ENCODE data around the gene MYPOP.

MYPOP gene

DNA sequence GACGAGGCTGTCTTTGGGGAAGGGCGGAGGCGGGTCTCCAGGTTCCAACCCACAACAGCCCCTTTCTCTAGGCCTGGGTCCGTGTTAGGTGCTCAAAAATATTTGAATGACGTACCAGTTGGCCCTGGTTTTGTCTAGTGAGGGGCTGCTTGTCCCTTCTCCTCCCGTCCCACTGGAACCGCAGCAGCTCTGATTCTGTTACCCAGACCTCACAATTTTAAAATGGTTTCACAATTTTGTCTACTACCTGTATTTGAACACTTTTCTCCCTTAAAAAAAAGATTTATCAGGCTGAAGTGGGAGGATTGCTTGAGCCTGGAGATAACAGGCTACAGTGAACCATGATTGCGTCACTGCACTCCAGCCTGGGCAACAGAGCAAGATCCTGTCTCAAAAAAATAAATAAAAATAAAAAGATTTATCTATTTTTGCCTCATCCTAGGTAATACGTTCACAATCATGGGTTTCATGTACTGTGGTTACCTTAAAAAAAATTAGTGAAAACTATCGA is 15.2 kb downstream of the MYPOP start:
- H3K4me3 ChIP-seq (ENCODE audit: low read length), result peak overlapping the region; percentile 69
- no peak for DNase-seq (ENCODE audit: low read depth)
- no peak for TF ChIP-seq CTCF (conservative IDR thresholded peaks at IDR 0.05; ENCODE audit: low read depth, low read length)

GRCh38 chr19:45886427-45887199 is 15.8 kb downstream of the MYPOP start:
- H3K4me3 ChIP-seq (ENCODE audit: low read length), result peak overlapping the region; percentile 69
- DNase-seq (ENCODE audit: low read depth), result peak; percentile 62
- TF ChIP-seq CTCF (conservative IDR thresholded peaks at IDR 0.05; ENCODE audit: low read depth, low read length), result no peak

- peak within 1 kb of the TSS; percentile 69 for H3K4me3 ChIP-seq (ENCODE audit: low read length)
- peak; percentile 71 for DNase-seq (ENCODE audit: low read depth)
- no peak for TF ChIP-seq CTCF (conservative IDR thresholded peaks at IDR 0.05; ENCODE audit: low read depth, low read length)
Observed at GRCh38 chr19:45885556-45886426, 16.6 kb downstream of the MYPOP start, which contains the start of gene IRF2BP1. Gene IRF2BP1 (minus strand): TSS chr19:45886141. CDS start chr19:45885774, 367 bp downstream.

- TF ChIP-seq CTCF (conservative IDR thresholded peaks at IDR 0.05; ENCODE audit: low read depth, low read length), result no peak
- peak overlapping the region; percentile 69 for H3K4me3 ChIP-seq (ENCODE audit: low read length)
- no peak for DNase-seq (ENCODE audit: low read depth)
Observed at GRCh38 chr19:45884682-45885555, 17.5 kb downstream of the MYPOP start.

DNA sequence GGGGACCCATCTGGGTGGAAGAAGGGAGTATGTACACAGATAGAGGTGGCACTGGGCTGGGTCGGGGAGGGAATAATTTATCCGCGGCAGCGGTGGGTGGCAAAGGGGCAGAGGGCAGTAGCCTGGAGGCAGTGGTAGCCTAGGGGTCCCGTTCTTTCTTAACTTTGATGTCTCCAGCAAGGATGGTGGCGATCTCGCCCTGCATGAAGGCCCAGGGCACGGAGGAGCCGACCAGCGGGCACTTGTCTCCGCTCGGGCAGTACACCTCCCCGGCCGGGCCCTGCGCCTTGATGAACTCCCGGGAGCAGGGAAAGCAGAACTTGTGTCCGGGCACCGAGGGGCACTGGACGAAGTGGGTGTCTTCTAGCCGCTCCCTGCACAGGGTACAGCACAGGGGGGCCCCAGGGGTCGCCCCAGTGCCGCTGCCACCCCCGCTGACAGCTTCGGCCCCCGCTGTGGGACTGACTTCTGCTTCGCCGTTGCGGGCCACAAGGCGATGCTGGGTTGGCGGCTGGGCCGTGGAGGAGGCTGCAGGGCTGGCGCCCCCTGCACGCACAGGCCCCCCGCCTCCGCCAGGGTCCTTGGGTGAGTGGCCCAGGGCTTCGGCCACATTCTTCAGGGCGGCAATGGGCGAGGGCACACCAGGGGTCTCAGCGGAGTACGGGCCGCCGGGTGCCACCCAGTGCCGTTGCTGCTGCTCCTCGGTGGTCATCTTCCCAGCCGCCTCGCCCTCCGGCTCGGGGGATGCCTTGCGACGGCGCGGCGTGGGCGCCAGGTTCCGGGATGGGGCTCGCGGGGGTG is 18.3 kb downstream of the MYPOP start:
- H3K4me3 ChIP-seq (ENCODE audit: low read length), result no peak overlapping the region
- no peak for DNase-seq (ENCODE audit: low read depth)
- TF ChIP-seq CTCF (conservative IDR thresholded peaks at IDR 0.05; ENCODE audit: low read depth, low read length), result no peak

- no peak for TF ChIP-seq CTCF (conservative IDR thresholded peaks at IDR 0.05; ENCODE audit: low read depth, low read length)
- no peak overlapping the region for H3K4me3 ChIP-seq (ENCODE audit: low read length)
- no peak for DNase-seq (ENCODE audit: low read depth)
Observed at GRCh38 chr19:45883586-45883880, 18.9 kb downstream of the MYPOP start.

Data from retinal pigment epithelial cell (primary cell).